GM15510 (cell line): ENCODE results near the gene BAHCC1.

ENCODE experiments used
- POLR2A ChIP-seq: IDR thresholded peaks from 3 replicates; pipeline ENCODE4 v1.6.1; 2011; ENCODE audit warnings: borderline replicate concordance; ENCODE audit not compliant: insufficient read length; ENCODE audit errors: extremely low read depth

Gene BAHCC1

DNA sequence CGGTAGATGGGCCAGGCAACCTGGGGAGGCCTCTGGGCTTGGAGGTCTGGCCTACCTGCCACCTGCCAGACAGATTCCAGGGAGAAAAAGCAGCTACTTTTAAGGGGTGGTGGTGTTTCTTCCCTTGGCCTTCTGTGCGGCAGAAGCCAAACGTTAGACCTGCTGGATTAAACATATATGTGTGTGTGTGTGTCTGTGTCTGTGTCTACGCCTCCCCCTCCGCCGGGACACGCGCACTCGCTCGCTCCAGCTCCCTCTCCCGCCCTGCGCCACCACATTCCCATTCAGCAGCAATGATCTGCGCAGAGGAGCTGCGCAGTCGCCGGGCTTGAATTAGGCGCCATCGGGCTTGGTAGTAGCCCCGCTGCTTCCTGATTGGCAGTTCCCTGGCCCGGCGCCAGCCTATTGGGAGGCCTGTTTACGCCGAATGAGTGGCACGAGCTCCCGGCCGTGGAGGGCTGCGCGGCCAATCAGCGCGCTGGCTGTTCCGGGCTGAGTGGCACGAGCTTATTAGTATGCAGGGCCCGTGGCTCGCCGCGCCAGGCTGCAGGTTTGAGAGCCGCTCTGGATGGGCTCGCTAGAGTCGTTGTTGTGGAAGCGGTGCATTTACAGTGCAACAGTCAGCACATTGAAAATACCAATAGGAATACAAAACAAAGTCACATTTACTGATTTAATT is at the start of gene BAHCC1:
Gene BAHCC1 (plus strand): TSS at position 537 of the 679 bp plus-strand sequence. CDS start 4,283 bp downstream, outside the sequence.
- TF ChIP-seq POLR2A = no peak

DNA sequence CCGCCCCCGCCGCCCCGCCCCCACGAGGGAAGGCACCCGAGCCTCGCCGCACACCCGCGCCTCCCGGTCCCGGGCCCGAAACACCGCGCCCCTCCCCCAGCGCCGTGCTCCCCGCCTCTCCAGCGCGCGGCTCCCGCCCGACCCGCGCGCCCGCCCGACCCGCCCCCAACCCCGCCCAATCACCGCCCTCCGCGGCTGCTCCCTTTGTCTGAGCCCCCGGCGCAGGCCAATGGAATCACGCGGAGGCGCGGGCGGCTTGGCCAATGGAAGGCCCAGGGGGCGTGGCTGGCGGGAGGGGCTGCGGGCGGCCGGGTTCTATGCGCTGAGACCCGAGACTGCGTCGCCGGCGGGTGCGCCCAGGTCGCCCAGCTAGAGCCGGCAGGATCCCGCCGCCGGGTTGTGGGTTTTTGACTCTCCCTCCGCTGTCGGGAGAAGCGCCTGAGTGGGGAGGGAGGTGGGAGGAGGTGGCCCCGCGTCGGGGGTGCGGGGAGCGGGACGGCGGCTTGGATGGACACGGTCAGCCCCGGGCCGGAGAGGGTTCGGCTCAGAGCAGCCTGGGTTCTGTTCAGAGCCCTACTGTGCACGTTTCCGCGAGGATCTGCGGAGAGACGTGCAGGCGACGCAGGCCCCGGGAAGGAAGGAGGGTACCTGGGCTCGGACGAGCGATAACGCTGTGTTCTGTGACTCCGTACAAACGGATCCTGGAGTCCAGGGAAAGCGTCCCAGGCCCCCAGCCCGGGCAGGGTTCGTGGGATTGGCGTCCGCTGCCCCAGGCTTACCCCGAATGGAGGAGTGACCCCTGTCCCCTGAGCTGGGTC is 49.0 kb upstream of the BAHCC1 start:
- TF ChIP-seq POLR2A = peak; percentile 48

DNA sequence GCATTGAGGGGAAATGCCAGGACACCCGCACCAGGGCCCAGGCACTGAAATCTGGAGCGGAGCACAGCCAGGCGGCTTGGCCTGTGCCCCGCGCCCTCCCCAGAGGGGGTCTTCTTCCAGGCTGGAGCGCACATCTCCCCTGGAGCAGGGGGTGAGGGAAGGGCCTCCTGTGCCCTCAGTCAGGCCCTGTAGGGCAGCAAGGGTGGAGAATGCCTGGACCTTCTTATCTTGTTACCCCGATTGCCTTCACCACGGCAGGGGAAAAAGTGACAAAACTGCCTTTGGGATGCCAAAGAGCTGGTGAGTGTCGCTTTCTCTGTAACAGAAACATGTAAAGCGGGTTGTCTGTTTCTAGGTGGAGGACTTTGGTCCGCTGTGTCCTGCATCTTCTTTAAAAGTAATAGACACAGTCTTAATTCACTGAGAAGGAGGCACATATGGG is 48.3 kb upstream of the BAHCC1 start:
- no peak for TF ChIP-seq POLR2A

DNA sequence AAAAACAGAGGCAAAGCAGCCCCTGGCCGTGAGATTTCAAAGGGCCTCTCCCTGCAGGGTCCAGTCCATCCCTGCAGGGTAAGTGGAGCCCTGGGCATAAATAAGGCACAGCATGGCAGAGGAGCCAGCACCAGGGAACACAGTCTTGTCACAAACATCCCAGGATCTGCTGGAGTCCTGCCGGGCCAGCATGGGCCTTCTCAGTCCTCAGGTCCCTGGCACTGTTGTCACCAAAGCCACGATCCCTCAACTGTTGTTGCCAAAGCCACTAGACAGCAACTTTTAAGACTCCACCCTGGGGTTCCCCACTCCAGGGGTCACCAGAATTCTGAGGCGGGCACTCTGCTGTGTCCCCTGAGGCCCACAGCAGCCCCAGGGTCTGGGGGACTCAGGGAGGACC is 47.8 kb upstream of the BAHCC1 start:
- TF ChIP-seq POLR2A = no peak

DNA sequence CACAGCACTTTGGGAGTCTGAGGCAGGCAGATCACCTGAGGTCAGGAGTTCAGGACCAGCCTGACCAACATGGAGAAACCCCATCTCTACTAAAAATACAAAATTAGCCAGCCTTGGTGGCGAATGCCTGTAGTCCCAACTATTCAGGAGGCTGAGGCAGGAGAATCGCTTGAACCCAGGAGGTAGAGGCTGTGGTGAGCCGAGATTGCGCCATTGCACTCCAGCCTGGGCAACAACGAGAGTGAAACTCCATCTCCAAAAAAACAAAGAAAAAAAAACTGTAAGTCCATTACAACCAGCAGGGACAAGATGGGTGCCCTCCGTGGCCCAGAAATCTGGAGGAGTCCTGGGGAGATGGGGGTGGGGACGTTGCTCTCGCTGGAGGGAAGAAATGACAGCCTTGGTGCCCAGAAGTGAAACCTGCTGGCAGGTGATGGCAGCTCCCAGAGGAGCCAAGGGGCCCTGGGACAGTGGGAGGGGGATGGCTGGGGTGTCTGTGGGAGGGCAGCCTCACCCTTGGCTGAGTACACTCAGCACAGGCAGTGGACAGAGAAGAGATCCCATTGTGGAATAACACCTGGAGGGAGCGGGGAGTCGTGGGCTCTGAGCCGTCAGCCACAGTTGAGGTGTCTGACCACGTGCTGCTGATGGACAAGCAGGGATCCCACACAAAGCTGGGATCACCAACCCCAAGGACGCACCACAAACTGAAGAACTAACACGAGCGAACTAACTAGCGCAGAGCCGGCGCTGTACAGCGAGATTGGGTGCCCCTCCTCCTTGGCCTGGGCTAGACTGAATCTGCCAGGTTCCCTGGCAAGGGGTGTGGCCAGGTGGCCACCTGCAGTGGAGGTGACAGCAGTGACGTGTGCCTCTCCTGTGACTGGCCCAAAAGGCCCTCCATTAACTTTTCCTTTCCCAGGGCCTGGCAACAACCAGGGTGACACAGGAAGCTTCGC is 46.9 kb upstream of the BAHCC1 start:
- no peak for TF ChIP-seq POLR2A

DNA sequence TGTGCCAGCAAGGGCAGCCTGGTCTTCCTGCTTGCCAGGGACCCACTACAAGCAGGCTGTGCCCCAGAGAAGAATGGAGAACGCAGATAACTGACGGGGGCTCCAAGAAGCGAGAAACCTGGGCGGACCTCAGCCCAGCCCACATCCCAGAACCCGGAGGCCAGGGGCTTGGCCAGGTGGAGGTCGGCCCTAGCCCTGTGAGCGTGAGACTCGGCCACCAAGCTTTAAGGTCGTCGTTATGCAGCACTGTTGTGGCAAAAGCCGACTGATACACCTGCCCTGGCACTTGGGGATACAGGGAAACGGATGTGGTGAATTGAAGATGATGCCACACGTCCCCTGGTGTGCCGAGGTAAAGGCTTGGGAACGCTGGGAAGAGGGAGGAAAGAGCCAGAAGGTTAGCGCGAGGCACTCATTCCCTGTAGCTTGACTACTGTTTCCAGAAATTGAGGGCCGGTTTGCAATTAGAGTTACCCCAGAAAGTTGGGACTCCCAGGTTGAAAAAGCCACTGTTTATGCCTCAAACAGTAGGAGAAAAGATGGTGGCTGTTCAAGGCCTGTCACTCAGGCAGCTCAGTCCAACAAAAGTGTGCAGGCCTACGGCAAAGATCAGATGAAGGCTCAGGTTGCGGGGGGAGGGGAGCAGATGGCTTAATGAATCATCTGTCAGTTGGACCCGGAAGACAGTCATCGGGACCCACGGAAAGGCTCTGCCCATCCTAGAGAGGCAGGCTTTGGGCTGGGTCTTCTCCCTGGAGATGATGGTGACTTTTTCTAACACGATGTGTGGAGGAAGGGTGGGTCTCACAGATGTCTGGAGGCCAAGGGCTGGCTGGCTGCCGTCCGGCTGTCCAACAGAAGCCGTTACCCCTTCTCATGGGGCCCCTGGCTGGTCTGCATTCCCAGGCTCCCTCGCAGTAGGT is 45.6 kb upstream of the BAHCC1 start:
- no peak for TF ChIP-seq POLR2A

DNA sequence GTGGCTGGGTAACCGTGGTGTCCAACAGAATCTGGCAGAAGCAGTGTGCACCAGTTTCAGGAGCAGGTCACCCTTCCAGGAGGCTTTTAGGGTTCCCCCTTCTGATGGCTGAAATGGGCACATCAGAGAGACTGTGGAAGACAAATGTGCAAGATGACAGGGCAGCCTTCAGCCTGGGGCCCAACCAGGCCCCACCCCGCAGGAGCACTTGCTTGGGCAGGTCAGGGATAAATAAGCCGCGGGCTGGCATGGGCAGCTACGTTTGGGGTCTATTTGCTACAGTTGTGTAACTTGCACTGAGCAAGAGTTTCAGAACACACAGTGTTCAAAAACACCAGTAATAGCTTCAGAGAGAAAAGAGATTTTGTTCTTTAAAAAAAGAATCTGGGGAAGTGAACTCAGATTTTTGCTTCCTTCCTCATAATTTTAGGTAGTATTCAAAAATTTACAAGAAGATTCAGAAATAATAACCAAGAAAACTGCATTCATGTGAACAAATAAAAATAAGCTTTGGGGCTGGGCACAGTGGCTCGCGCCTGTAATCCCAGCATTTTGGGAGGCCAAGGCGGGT is 44.9 kb upstream of the BAHCC1 start:
- TF ChIP-seq POLR2A = no peak

DNA sequence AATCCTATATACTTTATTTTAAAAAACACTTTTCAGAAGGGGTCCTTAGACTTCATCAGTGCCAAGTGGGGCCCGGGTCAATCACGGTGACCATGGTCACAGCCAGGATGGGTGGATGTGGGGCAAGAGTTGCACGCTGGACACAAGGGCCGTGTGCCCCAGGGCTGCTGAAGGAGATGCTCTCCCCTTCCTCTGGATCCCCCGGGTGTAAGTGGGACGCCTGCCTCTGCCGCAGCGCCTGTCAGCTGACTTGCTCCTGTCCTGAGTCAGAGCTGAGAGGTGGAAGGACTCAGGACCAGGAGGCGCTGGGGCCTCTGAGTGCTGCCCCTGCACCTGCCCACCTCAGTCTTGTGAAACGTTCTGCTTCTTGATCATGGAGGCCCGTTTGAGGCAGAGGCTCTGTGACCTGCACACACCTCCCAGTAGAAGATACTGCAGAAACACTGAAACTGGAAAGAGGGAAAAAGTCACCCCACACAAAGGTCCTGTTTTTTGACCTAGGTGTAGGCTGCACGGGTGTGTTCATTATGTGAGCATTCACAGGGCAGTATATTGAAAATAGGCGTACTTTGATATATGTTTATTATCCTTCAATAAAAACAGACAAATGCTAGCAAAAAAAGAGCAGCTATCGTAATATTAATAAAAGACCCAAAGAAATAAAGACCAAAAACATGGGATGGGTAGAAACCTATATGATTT is 40.9 kb upstream of the BAHCC1 start:
- TF ChIP-seq POLR2A = no peak

DNA sequence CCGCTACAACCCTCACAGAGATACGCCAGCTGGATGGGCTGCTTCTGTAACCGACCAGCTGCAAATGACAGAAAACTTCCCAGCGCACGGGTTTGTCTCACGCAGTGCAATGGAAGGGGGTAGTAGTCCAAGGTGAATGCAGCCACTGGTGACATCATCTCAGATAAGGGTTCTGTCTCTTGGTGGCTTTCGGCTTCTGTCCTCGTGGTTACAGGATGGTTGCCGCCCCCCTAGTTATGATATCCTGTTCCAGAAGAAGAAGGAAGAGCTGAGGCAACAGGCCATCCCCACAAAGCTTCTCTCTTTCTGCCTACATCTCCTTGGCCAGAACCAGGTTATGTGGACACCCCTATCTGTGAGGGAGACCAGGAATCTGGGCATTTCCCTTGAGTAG is 40.3 kb upstream of the BAHCC1 start:
- TF ChIP-seq POLR2A = no peak

DNA sequence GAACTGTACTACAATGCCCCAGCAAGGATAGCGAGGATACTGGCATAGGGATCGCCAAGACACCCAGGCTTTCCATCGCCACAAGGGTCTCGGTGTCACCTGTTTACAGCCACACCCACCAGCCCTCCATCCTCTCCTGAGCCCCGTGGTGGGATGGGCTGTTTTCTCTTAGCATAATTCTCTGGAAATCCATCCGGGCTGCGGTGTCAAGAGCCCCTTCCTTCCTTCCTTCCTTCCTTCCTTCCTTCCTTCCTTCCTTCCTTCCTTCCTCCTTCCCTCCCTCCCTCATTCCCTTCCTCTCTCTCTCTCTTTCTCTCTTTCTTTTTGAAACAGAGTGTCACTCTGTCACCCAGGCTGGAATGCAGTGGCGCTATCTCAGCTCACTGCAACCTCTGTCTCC is 36.0 kb upstream of the BAHCC1 start:
- TF ChIP-seq POLR2A = no peak

DNA sequence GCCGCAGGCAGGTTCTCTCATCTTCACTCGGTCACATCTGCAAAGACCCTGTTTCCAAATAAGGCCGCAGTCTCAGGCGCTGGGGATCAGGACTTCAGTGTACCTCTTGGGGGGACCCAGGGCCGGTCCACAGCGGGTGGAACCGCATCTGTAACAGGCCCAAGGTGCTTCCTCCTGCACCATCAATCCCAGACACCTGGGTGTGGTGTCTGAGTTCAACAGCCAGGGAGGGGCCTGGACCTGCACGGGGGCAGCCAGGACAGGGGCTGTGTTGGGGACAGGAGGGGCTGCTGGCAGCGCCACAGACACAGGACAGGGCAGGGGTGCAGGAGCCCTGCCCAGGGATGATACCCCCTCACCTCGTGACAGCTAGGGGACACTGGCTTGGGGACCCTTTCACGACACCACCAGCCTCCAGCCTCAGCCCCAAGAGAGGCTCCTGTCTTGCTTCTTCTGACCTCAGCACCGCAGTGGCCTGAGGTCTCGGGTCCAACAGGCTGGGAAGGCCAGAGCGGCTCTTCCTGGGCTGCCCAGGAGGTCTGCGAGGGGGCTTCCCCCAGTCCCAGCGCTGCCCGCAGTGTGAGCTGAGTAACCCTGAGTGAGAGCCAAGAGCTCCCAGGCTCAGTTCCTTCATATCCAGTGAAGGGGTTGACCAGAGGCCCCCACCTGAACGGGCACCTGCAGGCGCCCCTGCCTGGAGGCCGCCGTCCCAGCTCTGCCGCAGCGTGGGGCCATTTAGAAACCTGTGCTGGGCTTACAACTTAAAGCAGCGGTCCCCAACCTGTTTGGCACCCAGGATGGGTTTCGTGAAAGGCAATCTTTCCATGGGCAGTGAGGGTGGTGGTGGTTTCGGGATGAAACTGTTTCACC is 30.7 kb upstream of the BAHCC1 start:
- no peak for TF ChIP-seq POLR2A

DNA sequence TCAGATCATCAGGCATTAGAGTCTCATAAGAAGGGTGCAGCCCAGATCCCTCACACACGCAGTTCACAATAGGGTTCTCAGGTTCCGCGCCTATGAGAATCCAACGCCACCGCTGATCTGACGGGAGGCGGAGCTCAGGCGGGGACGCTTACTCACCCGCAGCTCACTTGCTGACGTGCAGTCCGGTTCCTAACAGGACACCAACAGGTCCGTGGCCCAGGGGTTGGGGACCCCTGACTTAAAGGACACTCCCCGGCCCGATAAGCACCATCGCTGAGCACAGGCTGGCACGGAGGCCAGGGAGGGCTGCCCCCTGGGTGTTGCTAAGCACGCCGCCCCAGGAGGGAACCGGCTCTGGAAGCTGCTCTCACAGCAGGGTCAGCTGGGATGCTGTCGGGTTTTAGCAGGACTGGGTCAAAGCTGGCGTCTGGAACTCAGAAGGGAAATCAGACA is 30.1 kb upstream of the BAHCC1 start:
- no peak for TF ChIP-seq POLR2A
